Common myeloid progenitor, CD34-positive (primary cell): Measurements from ENCODE around the gene PRKCB.

Experiments
- CTCF ChIA-PET: fragments of 350-600 bp; sonication (Branson Sonifier 250); formaldehyde crosslinking; loops from one replicate; lab custom pipeline; 2021; ENCODE audit warnings: antibody characterized with exemption; lab: Charles Lee
- POLR2A ChIA-PET: fragments of 350-600 bp; sonication (Branson Sonifier 250); formaldehyde crosslinking; loops from one replicate; lab custom pipeline; 2021; ENCODE audit warnings: antibody characterized with exemption; lab: Charles Lee
- DNase-seq, 3 donors: peaks; one replicate each; pipeline versions ENCODE4 v3.0.0 to v3.0.0-alpha.2; 2013
- H3K27ac ChIP-seq, 2 experiments: 1 replicate in 1 of 2; 2 replicates in 1 of 2; pipeline ENCODE4 v1.7.0; 2013; ENCODE audit warnings: inconsistent platforms in 2 of 2, low read length in 2 of 2, mild to moderate bottlenecking in 2 of 2, low read depth in 1 of 2, moderate library complexity in 1 of 2; ENCODE audit not compliant: severe bottlenecking in 2 of 2, insufficient read depth in 1 of 2, poor library complexity in 1 of 2
- H3K27me3 ChIP-seq, 5 experiments: replicated peaks in 2 of 5; 1 replicate in 3 of 5; 2 replicates in 2 of 5; pipeline versions ENCODE4 v1.6.1 to v1.7.0; 2013; ENCODE audit warnings: low read length in 4 of 5, mild to moderate bottlenecking in 2 of 5, moderate library complexity in 2 of 5, inconsistent platforms in 1 of 5; ENCODE audit not compliant: insufficient read depth in 5 of 5, control insufficient read depth in 4 of 5
- H3K36me3 ChIP-seq, 4 experiments: 1 replicate in 2 of 4; 2 replicates in 2 of 4; pipeline versions ENCODE4 v1.6.1 to v1.7.0; 2013; ENCODE audit warnings: low read length in 3 of 4, control low read depth in 1 of 4, mild to moderate bottlenecking in 1 of 4; ENCODE audit not compliant: control insufficient read depth in 4 of 4, insufficient read depth in 4 of 4
- H3K4me1 ChIP-seq, 4 experiments: 1 replicate in 3 of 4; 2 replicates in 1 of 4; pipeline versions ENCODE4 v1.6.1 to v1.7.1; 2013; ENCODE audit warnings: low read length in 3 of 4, mild to moderate bottlenecking in 3 of 4, control low read depth in 1 of 4, inconsistent platforms in 1 of 4, moderate library complexity in 1 of 4; ENCODE audit not compliant: control insufficient read depth in 4 of 4, insufficient read depth in 4 of 4; ENCODE audit errors: control extremely low read depth in 1 of 4
- H3K4me3 ChIP-seq, 7 experiments: 1 replicate in 4 of 7; 2 replicates in 3 of 7; pipeline versions ENCODE4 v1.5.1 to v1.7.0; 2013; ENCODE audit warnings: mild to moderate bottlenecking in 7 of 7, low read length in 6 of 7, moderate library complexity in 6 of 7, inconsistent platforms in 2 of 7, low read depth in 2 of 7, control low read depth in 1 of 7; ENCODE audit not compliant: insufficient read depth in 4 of 7, control insufficient read depth in 1 of 7; ENCODE audit errors: extremely low read depth in 1 of 7
- H3K9me3 ChIP-seq, 5 experiments: 1 replicate in 4 of 5; 2 replicates in 1 of 5; pipeline versions ENCODE4 v1.6.1 to v1.7.1; 2013; ENCODE audit warnings: low read length in 4 of 5, mild to moderate bottlenecking in 2 of 5, inconsistent platforms in 1 of 5, low read depth in 1 of 5, moderate library complexity in 1 of 5; ENCODE audit not compliant: control insufficient read depth in 4 of 5, insufficient read depth in 2 of 5; ENCODE audit errors: control extremely low read depth in 1 of 5
- WGBS: methylation state at CpG from one replicate; pipeline ENCODE4 v1.1.5; 2013; ENCODE audit not compliant: insufficient coverage; 5-methylcytosine and 5-hydroxymethylcytosine counted together

Gene PRKCB

GRCh38 chr16:23879735-23880373 lies 44.1 kb downstream of the PRKCB start:
- peaks cover 32 to 84% (median 63%) of the 10 kb centered on the region in 4 experiments for H3K4me1 ChIP-seq
- peaks cover 0 to 6% (median 0%) of the 10 kb centered on the region in 4 experiments for H3K36me3 ChIP-seq
- peak overlapping the region in 2 of 7 experiments; percentile 21 to 28 for H3K4me3 ChIP-seq
- H3K9me3 ChIP-seq: no peaks in the 10 kb centered on the region
- DNase-seq: no peak
- ChIA-PET CTCF (interaction anchor here (0.7 to 5.7 kb wide), 13 partner anchors 10 to 155 kb away, joined by 3 to 117 read pairs (median 7); no protein-coding TSS in a partner anchor), POLR2A (interaction anchor here (1.2 kb wide), 1 partner anchor 17 kb away, joined by 4 read pairs; no protein-coding TSS in a partner anchor)
- H3K27ac ChIP-seq: peak overlapping the region in 1 of 2 experiments; percentile 50
- 91% methylated on average over 6 of the region's 9 CpGs for WGBS
- H3K27me3 ChIP-seq: no peaks in the 10 kb centered on the region

GRCh38 chr16:23889189-23889588 lies 53.4 kb downstream of the PRKCB start:
- no CpG with 5 or more reads among the region's 2 CpGs for WGBS
- POLR2A ChIA-PET: no interaction called here
- H3K9me3 ChIP-seq: no peaks in the 10 kb centered on the region

GRCh38 chr16:23893986-23894385 lies 58.2 kb downstream of the PRKCB start:
- Histone ChIP-seq H3K4me1 (peaks cover 22 to 50% (median 33%) of the 10 kb centered on the region in 4 experiments), H3K27ac (no peak overlapping the region), H3K36me3 (peaks cover 0 to 9% (median 0%) of the 10 kb centered on the region in 4 experiments), H3K9me3 (no peaks in the 10 kb centered on the region), H3K27me3 (no peaks in the 10 kb centered on the region), H3K4me3 (no peak overlapping the region)
- ChIA-PET POLR2A (no interaction called here), CTCF (interaction anchor here (0.7 to 1.3 kb wide), 2 partner anchors 11 to 177 kb away, joined by 3 read pairs; no protein-coding TSS in a partner anchor)
- DNase-seq: no peak
- 93% methylated on average over 1 of the region's 1 CpG for WGBS

More at GRCh38 chr16:23889189-23889588, 53.4 kb downstream of the PRKCB start:
- Histone ChIP-seq H3K4me3 (no peak overlapping the region), H3K36me3 (peaks cover 0 to 14% (median 0%) of the 10 kb centered on the region in 4 experiments), H3K27me3 (no peaks in the 10 kb centered on the region), H3K4me1 (peaks cover 2 to 26% (median 11%) of the 10 kb centered on the region in 4 experiments), H3K27ac (no peak overlapping the region)
- no peak for DNase-seq
- CTCF ChIA-PET: interaction anchor here (0.9 to 5.4 kb wide), 4 partner anchors 9 to 31 kb away, joined by 3 to 47 read pairs (median 10); no protein-coding TSS in a partner anchor

DNA sequence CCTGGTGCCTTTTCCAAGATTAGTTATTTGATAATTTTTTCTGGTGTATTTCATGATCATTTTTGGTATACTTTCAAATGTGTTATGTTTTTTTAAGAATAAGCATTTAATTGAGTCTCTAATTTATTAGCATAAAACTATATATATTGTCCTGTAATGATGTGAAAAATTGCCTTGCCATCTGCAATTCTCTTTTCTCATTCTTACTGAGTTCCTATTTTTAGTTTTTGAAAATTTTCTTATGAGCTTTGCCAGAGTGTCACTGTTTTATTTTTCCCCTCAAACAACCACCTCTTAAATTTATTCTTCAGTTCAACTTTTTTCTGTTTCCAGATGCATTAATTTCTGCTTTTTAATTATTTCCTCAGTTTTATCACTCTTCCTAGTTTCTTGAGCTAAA lies 59.3 kb downstream of the PRKCB start:
- ChIA-PET CTCF (interaction anchor here (0.7 to 1.3 kb wide), 3 partner anchors 9 to 176 kb away, joined by 3 read pairs; no protein-coding TSS in a partner anchor), POLR2A (interaction anchor here (1.0 kb wide), 1 partner anchor 18 kb away, joined by 3 read pairs; no protein-coding TSS in a partner anchor)
- H3K27ac ChIP-seq: peak overlapping the region in 1 of 2 experiments; percentile 9
- DNase-seq: no peak
- no peaks in the 10 kb centered on the region for H3K27me3 ChIP-seq
- H3K9me3 ChIP-seq: no peaks in the 10 kb centered on the region
- peaks cover 0 to 9% (median 0%) of the 10 kb centered on the region in 4 experiments for H3K36me3 ChIP-seq
- peaks cover 26 to 57% (median 43%) of the 10 kb centered on the region in 4 experiments for H3K4me1 ChIP-seq
- H3K4me3 ChIP-seq: no peak overlapping the region

DNA sequence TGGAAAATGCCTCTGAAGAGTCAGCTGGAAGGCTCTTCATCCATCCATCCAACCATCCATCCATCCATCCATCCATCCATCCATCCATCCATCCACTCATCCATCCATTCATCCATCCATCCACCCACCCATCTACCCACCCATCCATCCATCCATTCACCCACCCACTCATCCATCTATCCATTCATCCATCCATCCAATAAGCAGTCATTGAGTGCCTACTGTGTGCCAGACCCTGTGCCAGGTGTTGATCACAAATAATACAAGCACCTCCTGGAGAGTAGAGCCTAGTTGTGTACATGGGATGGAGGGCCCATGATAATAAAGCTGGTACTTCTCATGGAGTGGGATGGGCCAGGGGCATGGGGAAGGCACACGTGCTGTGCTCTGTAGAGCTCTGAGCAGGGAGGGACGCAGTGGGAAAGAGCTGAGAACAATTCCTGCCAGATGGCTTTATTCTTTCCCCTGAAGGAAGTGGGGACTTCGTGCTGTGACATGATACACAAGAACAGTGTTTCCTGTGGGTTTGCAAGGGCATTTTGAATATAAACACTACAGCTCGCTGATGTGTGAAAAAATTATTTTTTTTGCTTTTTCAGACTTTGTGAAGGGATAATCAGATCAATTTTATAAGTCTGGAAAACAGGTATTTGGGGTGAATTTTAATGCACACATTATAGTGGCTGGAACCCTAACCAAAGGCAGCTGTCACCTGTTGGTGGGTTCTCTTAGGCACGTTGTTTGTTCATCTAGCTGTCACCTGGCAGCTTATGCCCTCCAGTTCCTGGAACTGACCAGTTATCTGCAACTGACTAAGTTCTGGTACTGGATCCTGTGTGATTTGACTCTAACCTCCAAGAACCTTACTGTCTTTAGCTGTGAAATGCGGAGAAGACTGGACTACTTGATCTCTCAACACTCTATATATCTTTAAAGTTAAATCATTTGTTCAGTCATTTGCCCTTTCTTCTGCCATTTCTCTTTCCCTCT lies 61.3 kb downstream of the PRKCB start:
- Histone ChIP-seq H3K9me3 (no peaks in the 10 kb centered on the region), H3K27ac (peak overlapping the region; percentile 42 to 77), H3K4me1 (peaks cover 41 to 72% (median 63%) of the 10 kb centered on the region in 4 experiments), H3K27me3 (no peaks in the 10 kb centered on the region), H3K36me3 (peaks cover 0 to 9% (median 0%) of the 10 kb centered on the region in 4 experiments), H3K4me3 (peak overlapping the region in 5 of 7 experiments; percentile 4 to 63 (median 23))
- CTCF ChIA-PET: interaction anchor here (0.6 to 3.5 kb wide), 14 partner anchors 9 to 169 kb away, joined by 3 to 19 read pairs (median 5); partner anchors contain the start of gene PRKCB
- DNase-seq: peak; percentile 73 to 92 (median 85)
- WGBS: 0% methylated on average over 4 of the region's 6 CpGs
- POLR2A ChIA-PET: interaction anchor here (0.9 to 1.3 kb wide), 3 partner anchors 12 to 55 kb away, joined by 4 to 5 read pairs (median 5); no protein-coding TSS in a partner anchor

DNA sequence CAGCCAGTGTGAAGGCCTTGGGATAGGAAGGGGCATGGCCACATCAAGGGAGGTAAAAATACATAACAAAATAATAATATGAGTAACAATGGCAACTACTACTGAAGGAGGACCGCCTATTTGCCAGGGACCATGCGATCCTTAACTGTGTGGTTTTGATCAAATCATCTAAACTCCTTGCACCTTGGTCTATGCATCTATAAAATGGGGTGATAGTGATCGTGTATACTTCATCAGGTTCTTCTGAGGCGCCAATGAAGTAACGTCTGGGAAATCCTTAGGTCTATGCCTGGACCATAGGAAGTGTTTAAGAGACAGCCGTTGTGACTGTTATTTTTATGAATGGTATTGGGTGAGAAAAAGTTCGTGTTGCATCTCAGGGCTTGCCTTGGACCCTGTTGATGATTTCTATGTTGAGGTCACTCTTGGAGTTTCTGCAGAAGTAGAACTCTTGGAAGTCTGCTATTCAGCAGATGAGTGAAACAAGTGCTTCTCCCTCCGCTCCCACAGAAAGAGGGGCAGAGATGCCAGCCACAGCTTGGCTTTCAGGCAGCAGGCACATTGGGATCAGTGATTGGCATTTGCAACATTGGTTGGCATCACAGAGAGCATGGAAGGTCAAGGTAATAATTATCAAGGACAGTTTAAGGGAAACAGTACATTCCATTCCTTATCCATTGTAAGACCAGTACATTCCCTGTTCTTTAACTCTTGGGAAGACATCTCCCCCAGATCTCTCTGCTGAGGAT lies 63.1 kb downstream of the PRKCB start:
- ChIA-PET POLR2A (no interaction called here), CTCF (interaction anchor here (0.6 to 3.5 kb wide), 6 partner anchors 11 to 138 kb away, joined by 3 to 12 read pairs (median 6); no protein-coding TSS in a partner anchor)
- Histone ChIP-seq H3K4me3 (no peak overlapping the region), H3K9me3 (no peaks in the 10 kb centered on the region), H3K36me3 (peaks cover 0 to 3% (median 0%) of the 10 kb centered on the region in 4 experiments), H3K4me1 (peaks cover 49 to 87% (median 77%) of the 10 kb centered on the region in 4 experiments), H3K27me3 (no peaks in the 10 kb centered on the region), H3K27ac (peak overlapping the region in 1 of 2 experiments; percentile 53)
- no peak for DNase-seq
- WGBS: 91% methylated on average over 7 of the region's 8 CpGs
